Neural cell (in vitro differentiated cells): ENCODE results near the gene ZNF326. TPM values are rescaled to one million over a fixed set of nuclear protein-coding genes. Genes with fewer than 3 reads are reported as not detected.

ENCODE experiments used
- H2AFZ ChIP-seq: fragments of 200-600, 300-800 bp; sonication (generic), shearing (Covaris generic); 2 replicates; pipeline ENCODE4 v1.6.0; 2014; ENCODE audit warnings: low read depth, mild to moderate bottlenecking, antibody characterized with exemption, low read length, moderate library complexity
- H3F3A ChIP-seq: fragments of 200-600 bp; shearing (Covaris generic); 2 replicates; pipeline ENCODE4 v1.6.1; 2016; ENCODE audit warnings: mild to moderate bottlenecking, moderate library complexity, mixed read lengths, antibody characterized with exemption, low read length; ENCODE audit not compliant: insufficient read depth, poor library complexity, severe bottlenecking
- H3K27ac ChIP-seq: fragments of 200-600, 300-800 bp; sonication (generic), shearing (Covaris generic); 2 replicates; pipeline ENCODE4 v1.5.1; 2014; ENCODE audit warnings: mild to moderate bottlenecking, low read length, moderate library complexity
- H3K27me3 ChIP-seq: fragments of 300-800, 200-600 bp; sonication (generic), shearing (Covaris generic); 2 replicates; pipeline ENCODE4 v1.6.0; 2014; ENCODE audit warnings: mild to moderate bottlenecking, low read depth, low read length, moderate library complexity; ENCODE audit not compliant: insufficient read depth
- H3K36me3 ChIP-seq: fragments of 300-800, 200-600 bp; sonication (generic), shearing (Covaris generic); 2 replicates; pipeline ENCODE4 v1.5.1; 2014; ENCODE audit warnings: mild to moderate bottlenecking, antibody characterized with exemption, low read length, moderate library complexity; ENCODE audit not compliant: insufficient read depth
- H3K4me2 ChIP-seq: fragments of 300-800, 200-600 bp; sonication (generic), shearing (Covaris generic); 2 replicates; pipeline ENCODE4 v1.6.0; 2014; ENCODE audit warnings: mild to moderate bottlenecking, low read length
- H3K4me3 ChIP-seq: fragments of 300-800, 200-600 bp; sonication (generic), shearing (Covaris generic); 2 replicates; pipeline ENCODE4 v1.5.1; 2014; ENCODE audit warnings: mild to moderate bottlenecking, low read length, moderate library complexity
- H3K79me2 ChIP-seq: fragments of 200-600 bp; shearing (Covaris generic); replicated peaks from 2 replicates; pipeline ENCODE4 v1.6.0; 2014; ENCODE audit warnings: mild to moderate bottlenecking, low read length, moderate library complexity; ENCODE audit not compliant: insufficient read depth
- H3K9ac ChIP-seq: fragments of 300-800, 200-600 bp; sonication (generic), shearing (Covaris generic); 2 replicates; pipeline ENCODE4 v1.6.1; 2016; ENCODE audit warnings: mild to moderate bottlenecking, low read length, mixed read lengths
- H3K9me2 ChIP-seq: fragments of 200-600 bp; shearing (Covaris generic); 2 replicates; pipeline ENCODE4 v1.6.1; 2016; ENCODE audit warnings: mild to moderate bottlenecking, low read length, mixed read lengths; ENCODE audit not compliant: insufficient read depth
- H3K9me3 ChIP-seq: fragments of 200-600, 300-800 bp; sonication (generic), shearing (Covaris generic); 2 replicates; pipeline ENCODE4 v1.6.1; 2016; ENCODE audit warnings: mild to moderate bottlenecking, mixed run types, low read length, moderate library complexity, mixed read lengths
- H4K20me1 ChIP-seq: fragments of 200-600 bp; shearing (Covaris generic); 2 replicates; pipeline ENCODE4 v1.6.1; 2016; ENCODE audit warnings: mild to moderate bottlenecking, mixed run types; ENCODE audit not compliant: insufficient read depth
- CTCF ChIP-seq: fragments of 450-650 bp; IDR thresholded peaks from 2 replicates; pipeline ENCODE4 v1.5.1; 2014; ENCODE audit warnings: antibody characterized with exemption, mild to moderate bottlenecking, moderate library complexity; ENCODE audit not compliant: poor library complexity, severe bottlenecking
- EP300 ChIP-seq: fragments of 450-650 bp; conservative IDR thresholded peaks from 2 replicates; pipeline ENCODE4 v1.6.1; 2014; ENCODE audit warnings: antibody characterized with exemption, mild to moderate bottlenecking, moderate library complexity; ENCODE audit not compliant: poor library complexity, severe bottlenecking
- EZH2 ChIP-seq: fragments of 200-600, 300-800 bp; shearing (Covaris generic), sonication (generic); IDR thresholded peaks from 2 replicates; pipeline ENCODE4 v1.6.1; 2014; ENCODE audit warnings: antibody characterized with exemption, low read length, borderline replicate concordance, mild to moderate bottlenecking; ENCODE audit not compliant: insufficient read depth, poor library complexity, severe bottlenecking
- MXI1 ChIP-seq: fragments of 450-650 bp; conservative IDR thresholded peaks from 2 replicates; pipeline ENCODE4 v1.6.1; 2014; ENCODE audit warnings: antibody characterized with exemption, mild to moderate bottlenecking; ENCODE audit not compliant: poor library complexity, severe bottlenecking
- POLR2AphosphoS5 ChIP-seq: IDR thresholded peaks from 2 replicates; pipeline ENCODE4 v1.6.1; 2012
- RAD21 ChIP-seq: fragments of 450-650 bp; conservative IDR thresholded peaks from 2 replicates; pipeline ENCODE4 v1.6.1; 2014; ENCODE audit warnings: antibody characterized with exemption, mild to moderate bottlenecking, moderate library complexity
- REST ChIP-seq: IDR thresholded peaks from 2 replicates; pipeline ENCODE4 v1.6.1; 2012; ENCODE audit warnings: borderline replicate concordance
- SMC3 ChIP-seq: fragments of 450-650 bp; conservative IDR thresholded peaks from 2 replicates; pipeline ENCODE4 v1.6.1; 2014; ENCODE audit warnings: antibody characterized with exemption, mild to moderate bottlenecking, moderate library complexity; ENCODE audit not compliant: poor library complexity
- TAF1 ChIP-seq: IDR thresholded peaks from 2 replicates; pipeline ENCODE4 v1.6.1; 2012; ENCODE audit warnings: low read depth
- polyA plus RNA-seq: library from polyadenylated mRNA; depleted of rRNA; stranded (reverse); fragments of >200 nt; gene quantifications from 2 replicates; pipeline ENCODE4 v1.2.3, GENCODE V29; 2014

ZNF326 gene
- polyA plus RNA-seq, 1 donor from 2014 or later, result 65.0 TPM

GRCh38 chr1:89999628-90000027 lies 4.7 kb downstream of the ZNF326 start:
- Histone ChIP-seq H3K9ac (no peak overlapping the region), H3K79me2 (peaks cover 90% of the 10 kb centered on the region), H2AFZ (no peak overlapping the region), H3K4me2 (no peak overlapping the region), H4K20me1 (peaks cover 4% of the 10 kb centered on the region), H3K9me3 (no peaks in the 10 kb centered on the region), H3K4me3 (no peak overlapping the region), H3K27me3 (no peaks in the 10 kb centered on the region), H3F3A (no peaks in the 10 kb centered on the region), H3K36me3 (peaks cover 7% of the 10 kb centered on the region), H3K9me2 (no peaks in the 10 kb centered on the region), H3K27ac (no peak overlapping the region)
- TF ChIP-seq SMC3 (no peak), POLR2AphosphoS5 (no peak), REST (no peak), CTCF (no peak), EP300 (no peak), EZH2 (no peak), TAF1 (no peak), MXI1 (no peak), RAD21 (no peak)

GRCh38 chr1:90000934-90001676 lies 6.2 kb downstream of the ZNF326 start:
- Histone ChIP-seq H3K27ac (no peak overlapping the region), H4K20me1 (peaks cover 4% of the 10 kb centered on the region), H3F3A (no peaks in the 10 kb centered on the region), H3K79me2 (peaks cover 96% of the 10 kb centered on the region), H3K4me3 (no peak overlapping the region), H3K4me2 (no peak overlapping the region), H2AFZ (no peak overlapping the region), H3K36me3 (peaks cover 17% of the 10 kb centered on the region), H3K9ac (no peak overlapping the region), H3K27me3 (no peaks in the 10 kb centered on the region), H3K9me3 (no peaks in the 10 kb centered on the region), H3K9me2 (no peaks in the 10 kb centered on the region)
- TF ChIP-seq MXI1 (no peak), POLR2AphosphoS5 (no peak), EZH2 (no peak), REST (no peak), TAF1 (no peak), CTCF (no peak), RAD21 (no peak), EP300 (no peak), SMC3 (no peak)
